Measurements from ENCODE around the gene SLC12A2.

The SLC12A2 gene

GRCh38 chr5:128216285-128216684 is 132.7 kb downstream of the SLC12A2 start:
- TF ChIP-seq, protein P1, sequence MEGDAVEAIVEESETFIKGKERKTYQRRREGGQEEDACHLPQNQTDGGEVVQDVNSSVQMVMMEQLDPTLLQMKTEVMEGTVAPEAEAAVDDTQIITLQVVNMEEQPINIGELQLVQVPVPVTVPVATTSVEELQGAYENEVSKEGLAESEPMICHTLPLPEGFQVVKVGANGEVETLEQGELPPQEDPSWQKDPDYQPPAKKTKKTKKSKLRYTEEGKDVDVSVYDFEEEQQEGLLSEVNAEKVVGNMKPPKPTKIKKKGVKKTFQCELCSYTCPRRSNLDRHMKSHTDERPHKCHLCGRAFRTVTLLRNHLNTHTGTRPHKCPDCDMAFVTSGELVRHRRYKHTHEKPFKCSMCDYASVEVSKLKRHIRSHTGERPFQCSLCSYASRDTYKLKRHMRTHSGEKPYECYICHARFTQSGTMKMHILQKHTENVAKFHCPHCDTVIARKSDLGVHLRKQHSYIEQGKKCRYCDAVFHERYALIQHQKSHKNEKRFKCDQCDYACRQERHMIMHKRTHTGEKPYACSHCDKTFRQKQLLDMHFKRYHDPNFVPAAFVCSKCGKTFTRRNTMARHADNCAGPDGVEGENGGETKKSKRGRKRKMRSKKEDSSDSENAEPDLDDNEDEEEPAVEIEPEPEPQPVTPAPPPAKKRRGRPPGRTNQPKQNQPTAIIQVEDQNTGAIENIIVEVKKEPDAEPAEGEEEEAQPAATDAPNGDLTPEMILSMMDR (IDR thresholded peaks at IDR 0.05; ENCODE audit: control extremely low read depth, extremely low read depth, low read depth, missing control alignments): no peak
- CTCF ChIA-PET: no interaction called here
- POLR2A ChIA-PET: no interaction called here
- DNase-seq (ENCODE audit: extremely low spot score): no peak

DNA sequence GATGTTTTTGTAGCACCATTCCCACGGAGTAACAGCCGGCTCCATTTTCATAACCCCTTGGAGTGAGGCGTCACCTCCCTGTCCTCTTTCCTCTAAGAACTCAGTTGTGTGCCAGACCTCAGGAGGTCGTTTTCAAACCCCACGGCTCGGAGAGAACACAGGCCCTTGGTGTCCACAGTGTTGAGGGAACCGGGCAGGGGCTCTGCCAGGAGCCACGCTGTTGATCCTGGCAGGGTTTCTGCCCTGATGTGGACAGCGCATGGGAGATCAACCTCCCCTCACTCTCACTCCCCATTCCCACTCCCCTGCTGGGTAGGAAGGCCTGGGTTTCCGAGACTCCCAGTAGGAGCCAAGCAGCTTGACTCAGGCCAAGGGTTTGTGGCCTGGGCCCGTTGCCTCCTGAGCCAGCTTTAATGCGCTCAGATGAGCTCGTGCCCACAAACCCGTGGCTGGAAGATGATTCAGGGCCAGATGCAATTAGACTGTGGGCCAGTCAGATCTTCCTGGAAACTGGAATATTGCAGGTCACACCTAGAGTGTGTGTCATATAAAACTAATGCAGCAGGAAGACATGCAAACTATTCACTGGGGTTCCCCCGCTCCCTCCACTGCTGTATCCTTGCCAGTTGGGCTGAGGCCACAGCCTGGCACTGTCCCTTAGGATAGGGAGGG is 133.4 kb downstream of the SLC12A2 start:
- CTCF ChIA-PET: no interaction called here
- no peak for DNase-seq (ENCODE audit: extremely low spot score)
- TF ChIP-seq, protein P1 (IDR thresholded peaks at IDR 0.05; ENCODE audit: control extremely low read depth, extremely low read depth, low read depth, missing control alignments): no peak
- POLR2A ChIA-PET: no interaction called here

GRCh38 chr5:128220841-128221240 is 137.3 kb downstream of the SLC12A2 start:
- ChIA-PET CTCF (no interaction called here), POLR2A (no interaction called here)
- DNase-seq (ENCODE audit: extremely low spot score): no peak
- TF ChIP-seq, protein P1 (IDR thresholded peaks at IDR 0.05; ENCODE audit: control extremely low read depth, extremely low read depth, low read depth, missing control alignments): no peak

DNA sequence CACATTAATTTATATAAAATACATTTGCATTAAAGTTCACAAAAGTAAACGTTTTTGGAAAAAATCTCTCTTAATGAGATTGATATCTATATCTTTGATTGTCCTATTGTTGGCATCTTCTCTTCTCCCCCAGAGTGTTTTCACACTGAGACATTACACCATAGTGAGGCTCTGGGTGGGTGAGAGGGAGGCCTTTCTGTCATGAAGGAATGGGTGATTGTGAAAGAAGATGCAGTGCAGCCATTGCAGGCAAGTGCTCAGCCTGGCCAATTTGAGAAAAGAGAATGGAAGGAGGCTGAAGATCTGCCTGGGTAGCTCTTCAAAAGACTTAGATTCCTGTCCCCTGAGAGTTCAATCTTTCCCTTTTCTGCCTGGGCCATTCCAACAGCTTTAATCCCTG is 140.8 kb downstream of the SLC12A2 start:
- TF ChIP-seq, protein P1 (IDR thresholded peaks at IDR 0.05; ENCODE audit: control extremely low read depth, extremely low read depth, low read depth, missing control alignments): no peak
- no peak for DNase-seq (ENCODE audit: extremely low spot score)
- CTCF ChIA-PET: interaction anchor here (0.7 to 1.1 kb wide), 2 partner anchors 10 to 101 kb away, joined by 3 to 5 read pairs; no protein-coding TSS in a partner anchor
- POLR2A ChIA-PET: no interaction called here

GRCh38 chr5:128225245-128226030 is 141.9 kb downstream of the SLC12A2 start:
- no peak for DNase-seq (ENCODE audit: extremely low spot score)
- ChIA-PET CTCF (interaction anchor here (1.1 kb wide), 1 partner anchor 11 kb away, joined by 5 read pairs; no protein-coding TSS in a partner anchor), POLR2A (no interaction called here)
- TF ChIP-seq, protein P1 (IDR thresholded peaks at IDR 0.05; ENCODE audit: control extremely low read depth, extremely low read depth, low read depth, missing control alignments): no peak

- CTCF ChIA-PET: interaction anchor here (1.0 to 1.7 kb wide), 4 partner anchors 13 to 352 kb away, joined by 3 to 6 read pairs (median 4); no protein-coding TSS in a partner anchor
- TF ChIP-seq, protein P1 (IDR thresholded peaks at IDR 0.05; ENCODE audit: control extremely low read depth, extremely low read depth, low read depth, missing control alignments): no peak
- POLR2A ChIA-PET: no interaction called here
- no peak for DNase-seq (ENCODE audit: extremely low spot score)
Observed at GRCh38 chr5:128228008-128228407, 144.4 kb downstream of the SLC12A2 start.

Data from GM10248 (cell line).